Measurements from ENCODE around the gene SLC25A34.

SLC25A34 gene

GRCh38 chr1:15731735-15732685 lies 4.0 kb upstream of the SLC25A34 start:
- Histone ChIP-seq H3K4me2 (ENCODE audit: low read length) (no peak overlapping the region), H3K9ac (ENCODE audit: low read length) (no peak overlapping the region), H3K4ac (ENCODE audit: low read depth, low read length) (no peak overlapping the region), H3K27me3 (ENCODE audit: insufficient read depth, low read length) (no peaks in the 10 kb centered on the region), H4K12ac (ENCODE audit: low read depth, low read length) (no peak overlapping the region), H3K79me2 (ENCODE audit: control insufficient read depth, insufficient read depth, low read length, poor library complexity) (no peaks in the 10 kb centered on the region), H3K14ac (ENCODE audit: low read length) (no peak overlapping the region), H3K4me3 (ENCODE audit: low read depth, low read length) (no peak overlapping the region), H2AFZ (ENCODE audit: insufficient read depth, low read length, poor library complexity) (no peak overlapping the region), H3K36me3 (ENCODE audit: control insufficient read depth in 1 of 2, insufficient read depth in 2 of 2, low read length in 2 of 2) (peaks cover 71 to 74% of the 10 kb centered on the region in 2 experiments), H3K23ac (ENCODE audit: low read length) (no peak overlapping the region), H3K9me3 (ENCODE audit: insufficient read depth, low read depth, low read length) (peaks cover 2% of the 10 kb centered on the region), H2BK120ac (ENCODE audit: insufficient read depth, low read length, poor library complexity) (no peak overlapping the region), H3K18ac (ENCODE audit: low read length) (no peak overlapping the region), H3K79me1 (ENCODE audit: low read length) (peaks cover 9% of the 10 kb centered on the region), H2AK5ac (ENCODE audit: low read length) (no peak overlapping the region), H3K4me1 (ENCODE audit: control insufficient read depth in 1 of 2, insufficient read depth in 2 of 2, low read length in 2 of 2) (peaks cover 20 to 23% of the 10 kb centered on the region in 2 experiments), H2BK5ac (ENCODE audit: low read depth, low read length, poor library complexity) (no peak overlapping the region), H3K27ac (ENCODE audit: low read depth, low read length) (no peak overlapping the region), H2BK12ac (ENCODE audit: low read length) (no peak overlapping the region), H4K91ac (ENCODE audit: low read depth, low read length) (no peak overlapping the region), H4K8ac (ENCODE audit: low read depth, low read length) (no peak overlapping the region)
- no CpG with 5 or more reads among the region's 39 CpGs for WGBS (ENCODE audit: extremely low coverage, insufficient coverage, insufficient read length)
- DNase-seq: no peak

- Histone ChIP-seq H4K12ac (ENCODE audit: low read depth, low read length) (no peak overlapping the region), H3K79me2 (ENCODE audit: control insufficient read depth, insufficient read depth, low read length, poor library complexity) (no peaks in the 10 kb centered on the region), H3K4me3 (ENCODE audit: low read depth, low read length) (no peak overlapping the region), H3K23ac (ENCODE audit: low read length) (no peak overlapping the region), H2AK5ac (ENCODE audit: low read length) (no peak overlapping the region), H3K14ac (ENCODE audit: low read length) (no peak overlapping the region), H2BK120ac (ENCODE audit: insufficient read depth, low read length, poor library complexity) (no peak overlapping the region), H4K91ac (ENCODE audit: low read depth, low read length) (no peak overlapping the region), H3K9me3 (ENCODE audit: insufficient read depth, low read depth, low read length) (peaks cover 2% of the 10 kb centered on the region), H3K4ac (ENCODE audit: low read depth, low read length) (no peak overlapping the region), H3K27me3 (ENCODE audit: insufficient read depth, low read length) (no peaks in the 10 kb centered on the region), H3K18ac (ENCODE audit: low read length) (no peak overlapping the region), H3K79me1 (ENCODE audit: low read length) (peaks cover 9% of the 10 kb centered on the region), H3K9ac (ENCODE audit: low read length) (no peak overlapping the region), H3K36me3 (ENCODE audit: control insufficient read depth in 1 of 2, insufficient read depth in 2 of 2, low read length in 2 of 2) (peaks cover 64 to 67% of the 10 kb centered on the region in 2 experiments), H4K8ac (ENCODE audit: low read depth, low read length) (no peak overlapping the region), H3K4me1 (ENCODE audit: control insufficient read depth in 1 of 2, insufficient read depth in 2 of 2, low read length in 2 of 2) (peaks cover 20 to 23% of the 10 kb centered on the region in 2 experiments), H2BK5ac (ENCODE audit: low read depth, low read length, poor library complexity) (no peak overlapping the region), H2BK12ac (ENCODE audit: low read length) (no peak overlapping the region), H2AFZ (ENCODE audit: insufficient read depth, low read length, poor library complexity) (no peak overlapping the region), H3K4me2 (ENCODE audit: low read length) (no peak overlapping the region), H3K27ac (ENCODE audit: low read depth, low read length) (no peak overlapping the region)
- WGBS (ENCODE audit: extremely low coverage, insufficient coverage, insufficient read length): no CpG with 5 or more reads among the region's 7 CpGs
- DNase-seq: no peak
Measured at GRCh38 chr1:15732686-15733081, 3.4 kb upstream of the SLC25A34 start.

GRCh38 chr1:15733218-15733725 lies 2.8 kb upstream of the SLC25A34 start:
- Histone ChIP-seq H3K18ac (ENCODE audit: low read length) (no peak overlapping the region), H3K79me1 (ENCODE audit: low read length) (peaks cover 9% of the 10 kb centered on the region), H3K4me1 (ENCODE audit: control insufficient read depth in 1 of 2, insufficient read depth in 2 of 2, low read length in 2 of 2) (peaks cover 20 to 23% of the 10 kb centered on the region in 2 experiments), H2AK5ac (ENCODE audit: low read length) (no peak overlapping the region), H3K14ac (ENCODE audit: low read length) (no peak overlapping the region), H2AFZ (ENCODE audit: insufficient read depth, low read length, poor library complexity) (no peak overlapping the region), H4K12ac (ENCODE audit: low read depth, low read length) (no peak overlapping the region), H3K4ac (ENCODE audit: low read depth, low read length) (no peak overlapping the region), H2BK12ac (ENCODE audit: low read length) (no peak overlapping the region), H2BK5ac (ENCODE audit: low read depth, low read length, poor library complexity) (no peak overlapping the region), H2BK120ac (ENCODE audit: insufficient read depth, low read length, poor library complexity) (no peak overlapping the region), H3K23ac (ENCODE audit: low read length) (no peak overlapping the region), H3K9ac (ENCODE audit: low read length) (no peak overlapping the region), H3K79me2 (ENCODE audit: control insufficient read depth, insufficient read depth, low read length, poor library complexity) (no peaks in the 10 kb centered on the region), H3K36me3 (ENCODE audit: control insufficient read depth in 1 of 2, insufficient read depth in 2 of 2, low read length in 2 of 2) (peaks cover 58 to 61% of the 10 kb centered on the region in 2 experiments), H4K91ac (ENCODE audit: low read depth, low read length) (no peak overlapping the region), H3K4me3 (ENCODE audit: low read depth, low read length) (no peak overlapping the region), H4K8ac (ENCODE audit: low read depth, low read length) (no peak overlapping the region), H3K4me2 (ENCODE audit: low read length) (no peak overlapping the region), H3K9me3 (ENCODE audit: insufficient read depth, low read depth, low read length) (peaks cover 2% of the 10 kb centered on the region), H3K27me3 (ENCODE audit: insufficient read depth, low read length) (no peaks in the 10 kb centered on the region), H3K27ac (ENCODE audit: low read depth, low read length) (no peak overlapping the region)
- DNase-seq: no peak
- no CpG with 5 or more reads among the region's 11 CpGs for WGBS (ENCODE audit: extremely low coverage, insufficient coverage, insufficient read length)

- no CpG with 5 or more reads among the region's 27 CpGs for WGBS (ENCODE audit: extremely low coverage, insufficient coverage, insufficient read length)
- DNase-seq: no peak
- no peak overlapping the region for H2AFZ ChIP-seq (ENCODE audit: insufficient read depth, low read length, poor library complexity)
- no peaks in the 10 kb centered on the region for H3K79me2 ChIP-seq (ENCODE audit: control insufficient read depth, insufficient read depth, low read length, poor library complexity)
- H3K79me1 ChIP-seq (ENCODE audit: low read length): peaks cover 9% of the 10 kb centered on the region
- no peak overlapping the region for H3K18ac ChIP-seq (ENCODE audit: low read length)
- no peak overlapping the region for H2BK12ac ChIP-seq (ENCODE audit: low read length)
- peak overlapping the region; percentile 13 for H3K14ac ChIP-seq (ENCODE audit: low read length)
- no peak overlapping the region for H3K9ac ChIP-seq (ENCODE audit: low read length)
- H3K9me3 ChIP-seq (ENCODE audit: insufficient read depth, low read depth, low read length): peaks cover 2% of the 10 kb centered on the region
- no peak overlapping the region for H3K27ac ChIP-seq (ENCODE audit: low read depth, low read length)
- peak overlapping the region; percentile 44 for H2AK5ac ChIP-seq (ENCODE audit: low read length)
- H4K91ac ChIP-seq (ENCODE audit: low read depth, low read length): peak overlapping the region; percentile 3
- H3K36me3 ChIP-seq (ENCODE audit: control insufficient read depth in 1 of 2, insufficient read depth in 2 of 2, low read length in 2 of 2): peaks cover 53 to 56% of the 10 kb centered on the region in 2 experiments
- H3K23ac ChIP-seq (ENCODE audit: low read length): no peak overlapping the region
- H4K8ac ChIP-seq (ENCODE audit: low read depth, low read length): no peak overlapping the region
- H3K4me2 ChIP-seq (ENCODE audit: low read length): no peak overlapping the region
- no peak overlapping the region for H4K12ac ChIP-seq (ENCODE audit: low read depth, low read length)
- H3K4me3 ChIP-seq (ENCODE audit: low read depth, low read length): no peak overlapping the region
- peaks cover 20 to 23% of the 10 kb centered on the region in 2 experiments for H3K4me1 ChIP-seq (ENCODE audit: control insufficient read depth in 1 of 2, insufficient read depth in 2 of 2, low read length in 2 of 2)
- H3K4ac ChIP-seq (ENCODE audit: low read depth, low read length): no peak overlapping the region
- H2BK120ac ChIP-seq (ENCODE audit: insufficient read depth, low read length, poor library complexity): no peak overlapping the region
- no peaks in the 10 kb centered on the region for H3K27me3 ChIP-seq (ENCODE audit: insufficient read depth, low read length)
- no peak overlapping the region for H2BK5ac ChIP-seq (ENCODE audit: low read depth, low read length, poor library complexity)
Measured at GRCh38 chr1:15733726-15734226, 2.3 kb upstream of the SLC25A34 start.
